ENCODE data around the gene MCTP1.

DNA sequence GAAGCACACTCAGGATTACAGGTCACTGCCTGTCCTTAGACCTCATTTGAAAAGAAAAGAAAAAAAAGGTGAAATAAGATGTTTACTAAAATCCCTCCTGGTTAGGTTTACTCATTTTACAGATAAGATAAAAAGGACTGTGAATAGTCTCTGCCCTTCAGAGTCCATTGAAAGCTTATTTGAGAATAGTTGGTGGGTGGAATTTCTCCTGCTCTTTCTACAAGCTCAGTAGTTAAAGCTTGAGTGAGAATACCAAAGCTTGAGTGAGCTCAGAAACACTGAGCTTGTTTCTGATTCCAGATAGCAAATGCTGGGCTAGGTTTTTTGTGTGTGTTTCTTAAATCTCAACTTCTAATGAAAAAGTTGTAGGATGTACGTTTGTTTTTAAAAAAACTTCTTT is 559.8 kb downstream of the MCTP1 start:
- TF ChIP-seq EZH2 (IDR thresholded peaks at IDR 0.05), result no peak
- no peak for TF ChIP-seq POLR2AphosphoS5 (IDR thresholded peaks at IDR 0.05; ENCODE audit: borderline replicate concordance, low read depth, low read length)
